A549 (cell line): ENCODE results near the gene TMPRSS9.

Source experiments
- FOSL2 ChIP-seq, 2 experiments: fragments of 450-650 bp in 1 of 2; fragments of >200 bp in 1 of 2; sonication (Bioruptor Twin) in 1 of 2; formaldehyde crosslinking; IDR thresholded peaks; 2 replicates each; pipeline versions ENCODE4 v1.5.0 to v1.6.1; 2016 to 2020; ENCODE audit warnings: mild to moderate bottlenecking in 1 of 2, moderate library complexity in 1 of 2
- NFE2L2 ChIP-seq: fragments of 150-350 bp; conservative IDR thresholded peaks from 2 replicates; pipeline ENCODE4 v1.6.1; 2014; ENCODE audit warnings: low read length
- PHF8 ChIP-seq: fragments of 200-600 bp; sonication (generic); IDR thresholded peaks from 2 replicates; pipeline ENCODE4 v1.6.1; 2016; ENCODE audit warnings: low read depth, mild to moderate bottlenecking, antibody characterized with exemption, moderate library complexity, borderline replicate concordance
- POLR2AphosphoS2 ChIP-seq: conservative IDR thresholded peaks from 2 replicates; pipeline ENCODE4 v1.6.1; 2012; ENCODE audit warnings: low read length, improper control_type of control experiment, inconsistent platforms
- SREBF2 ChIP-seq: fragments of 450-650 bp; IDR thresholded peaks from 2 replicates; pipeline ENCODE4 v1.6.1; 2014; ENCODE audit warnings: mild to moderate bottlenecking, moderate library complexity
- ZSCAN20 ChIP-seq: fragments of 250-450 bp; sonication (Bioruptor Pico); IDR thresholded peaks from 2 replicates; pipeline ENCODE4 v1.8.0; 2022; ENCODE audit warnings: mild to moderate bottlenecking, moderate library complexity
- TF ChIP-seq, protein P1 (sequence below): fragments of >200 bp; sonication (Bioruptor Twin); formaldehyde crosslinking; IDR thresholded peaks from 3 replicates; pipeline ENCODE4 v1.5.1; 2016

DNA sequence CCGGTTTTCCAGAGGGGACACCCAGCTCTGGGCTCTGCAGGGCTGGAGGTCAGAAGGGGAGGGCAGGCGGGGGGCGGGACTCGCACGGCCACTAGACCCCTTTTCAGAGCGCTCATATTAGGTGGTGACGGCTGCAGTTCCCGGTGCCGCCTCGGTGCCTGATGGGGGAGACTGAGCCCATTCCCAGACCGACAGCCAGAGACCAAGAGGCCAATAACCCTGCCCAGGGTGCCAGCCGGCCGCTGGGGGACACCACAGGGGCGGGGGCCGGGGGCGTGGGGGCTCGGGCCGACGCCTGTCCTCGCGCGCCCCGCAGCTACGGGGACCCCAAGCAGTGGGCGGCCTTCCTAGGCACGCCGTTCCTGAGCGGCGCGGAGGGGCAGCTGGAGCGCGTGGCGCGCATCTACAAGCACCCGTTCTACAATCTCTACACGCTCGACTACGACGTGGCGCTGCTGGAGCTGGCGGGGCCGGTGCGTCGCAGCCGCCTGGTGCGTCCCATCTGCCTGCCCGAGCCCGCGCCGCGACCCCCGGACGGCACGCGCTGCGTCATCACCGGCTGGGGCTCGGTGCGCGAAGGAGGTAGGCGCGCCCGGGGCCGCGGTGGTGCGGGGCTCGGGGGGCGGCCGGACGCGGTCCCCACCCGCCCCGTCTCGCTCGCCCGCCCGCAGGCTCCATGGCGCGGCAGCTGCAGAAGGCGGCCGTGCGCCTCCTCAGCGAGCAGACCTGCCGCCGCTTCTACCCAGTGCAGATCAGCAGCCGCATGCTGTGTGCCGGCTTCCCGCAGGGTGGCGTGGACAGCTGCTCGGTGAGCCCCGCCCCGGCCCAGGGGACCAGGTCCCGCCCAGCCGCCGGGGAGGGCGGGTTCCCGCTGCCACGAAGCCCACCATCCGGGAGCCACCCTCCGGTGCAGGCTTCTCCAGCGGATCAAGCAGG lies 64.9 kb downstream of the TMPRSS9 start:
- TF ChIP-seq, protein P1, sequence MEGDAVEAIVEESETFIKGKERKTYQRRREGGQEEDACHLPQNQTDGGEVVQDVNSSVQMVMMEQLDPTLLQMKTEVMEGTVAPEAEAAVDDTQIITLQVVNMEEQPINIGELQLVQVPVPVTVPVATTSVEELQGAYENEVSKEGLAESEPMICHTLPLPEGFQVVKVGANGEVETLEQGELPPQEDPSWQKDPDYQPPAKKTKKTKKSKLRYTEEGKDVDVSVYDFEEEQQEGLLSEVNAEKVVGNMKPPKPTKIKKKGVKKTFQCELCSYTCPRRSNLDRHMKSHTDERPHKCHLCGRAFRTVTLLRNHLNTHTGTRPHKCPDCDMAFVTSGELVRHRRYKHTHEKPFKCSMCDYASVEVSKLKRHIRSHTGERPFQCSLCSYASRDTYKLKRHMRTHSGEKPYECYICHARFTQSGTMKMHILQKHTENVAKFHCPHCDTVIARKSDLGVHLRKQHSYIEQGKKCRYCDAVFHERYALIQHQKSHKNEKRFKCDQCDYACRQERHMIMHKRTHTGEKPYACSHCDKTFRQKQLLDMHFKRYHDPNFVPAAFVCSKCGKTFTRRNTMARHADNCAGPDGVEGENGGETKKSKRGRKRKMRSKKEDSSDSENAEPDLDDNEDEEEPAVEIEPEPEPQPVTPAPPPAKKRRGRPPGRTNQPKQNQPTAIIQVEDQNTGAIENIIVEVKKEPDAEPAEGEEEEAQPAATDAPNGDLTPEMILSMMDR: no peak
- TF ChIP-seq FOSL2 (IDR thresholded peaks at IDR 0.05): no peak
- no peak for TF ChIP-seq FOSL2 (CRISPR knock-in tag; IDR thresholded peaks at IDR 0.05)
- TF ChIP-seq SREBF2: no peak
- no peak for TF ChIP-seq NFE2L2
- TF ChIP-seq POLR2AphosphoS2: no peak
- TF ChIP-seq PHF8: no peak
- no peak for TF ChIP-seq ZSCAN20 (CRISPR knock-in tag)
